Choroid plexus epithelial cell (primary cell): Measurements from ENCODE around the gene TMEM30B.

Source experiments
- DNase-seq: peaks from one replicate; pipeline ENCODE4 v3.0.0-alpha.2; 2010; ENCODE audit warnings: low read depth
- H3K4me3 ChIP-seq: 2 replicates; pipeline ENCODE4 v1.5.1; 2011; ENCODE audit warnings: low read depth, mild to moderate bottlenecking, control low read depth, low read length, moderate library complexity
- CTCF ChIP-seq: conservative IDR thresholded peaks from 2 replicates; pipeline ENCODE4 v1.5.1; 2011; ENCODE audit warnings: low read depth, mild to moderate bottlenecking, control low read depth, inconsistent platforms, low read length, moderate library complexity

Gene TMEM30B

GRCh38 chr14:61258985-61259384, 22.2 kb downstream of the TMEM30B start:
- H3K4me3 ChIP-seq, result no peak overlapping the region
- no peak for DNase-seq
- TF ChIP-seq CTCF, result no peak

- DNase-seq, result no peak
- no peak for TF ChIP-seq CTCF
- no peak overlapping the region for H3K4me3 ChIP-seq
These were observed 23.6 kb downstream of the TMEM30B start for GRCh38 chr14:61257469-61258057.

- H3K4me3 ChIP-seq, result no peak overlapping the region
- no peak for TF ChIP-seq CTCF
- DNase-seq, result no peak
These were observed 24.2 kb downstream of the TMEM30B start for GRCh38 chr14:61256826-61257468.

- H3K4me3 ChIP-seq, result no peak overlapping the region
- DNase-seq, result no peak
- no peak for TF ChIP-seq CTCF
These were observed 25.2 kb downstream of the TMEM30B start for GRCh38 chr14:61255968-61256367.

- TF ChIP-seq CTCF, result no peak
- H3K4me3 ChIP-seq, result no peak overlapping the region
- DNase-seq, result no peak
These were observed 26.2 kb downstream of the TMEM30B start for GRCh38 chr14:61254808-61255526.

- no peak for TF ChIP-seq CTCF
- no peak for DNase-seq
- no peak overlapping the region for H3K4me3 ChIP-seq
These were observed 27.9 kb downstream of the TMEM30B start for GRCh38 chr14:61253064-61253738.
